Panc1 (cell line): ENCODE measurements around the gene NATD1. TPM values are rescaled to one million over a fixed set of nuclear protein-coding genes. Genes with fewer than 3 reads are reported as not detected.

Source experiments
- ATAC-seq: fragments of 200-7000 bp; cut with Tn5 transposase; 2 replicates; pipeline ENCODE4 v1.9.1; 2020; ENCODE audit warnings: mild to moderate bottlenecking, moderate library complexity
- BruUV-seq: library from RNA; stranded (reverse); fragments of 400-500 nt; replicated peaks from 2 replicates; lab custom pipeline; 2021; lab: Mats Ljungman, UMichigan
- CTCF ChIA-PET: fragments of 300-600 bp; sonication (Branson Sonifier 250); formaldehyde crosslinking; loops from one replicate; lab custom pipeline; 2022; ENCODE audit warnings: antibody characterized with exemption; lab: Charles Lee
- POLR2A ChIA-PET: fragments of 300-600 bp; sonication (Branson Sonifier 250); formaldehyde crosslinking; loops from one replicate; lab custom pipeline; 2022; ENCODE audit warnings: antibody characterized with exemption; lab: Charles Lee
- DNase-seq: peaks from one replicate; pipeline ENCODE4 v3.0.0-alpha.2; 2010; ENCODE audit warnings: low read depth, low spot score
- H3K27ac ChIP-seq: 2 replicates; pipeline ENCODE4 v1.5.1; 2011; ENCODE audit warnings: mild to moderate bottlenecking, low read length, inconsistent platforms
- H3K27me3 ChIP-seq: fragments of 200-500 bp; sonication (Bioruptor generic); 2 replicates; pipeline ENCODE4 v1.6.0; 2014; ENCODE audit warnings: low read length, inconsistent platforms; ENCODE audit not compliant: control insufficient read depth, insufficient read depth
- H3K36me3 ChIP-seq: fragments of 200-500 bp; sonication (Bioruptor generic); 2 replicates; pipeline ENCODE4 v1.5.1; 2014; ENCODE audit warnings: inconsistent platforms, mild to moderate bottlenecking, low read length, moderate library complexity; ENCODE audit not compliant: control insufficient read depth, insufficient read depth
- H3K4me1 ChIP-seq: 2 replicates; pipeline ENCODE4 v1.5.1; 2011; ENCODE audit warnings: inconsistent platforms, mild to moderate bottlenecking, low read length, moderate library complexity; ENCODE audit not compliant: control insufficient read depth, insufficient read depth
- H3K4me3 ChIP-seq, 2 experiments: 2 replicates each; pipeline ENCODE4 v1.5.1; 2011 to 2012; ENCODE audit warnings: low read depth in 2 of 2, low read length in 2 of 2, mild to moderate bottlenecking in 2 of 2, inconsistent platforms in 1 of 2, moderate library complexity in 1 of 2
- H3K9me3 ChIP-seq: fragments of 200-500 bp; sonication (Bioruptor generic); 2 replicates; pipeline ENCODE4 v1.5.1; 2014; ENCODE audit warnings: low read depth, mild to moderate bottlenecking, inconsistent platforms, low read length, moderate library complexity; ENCODE audit not compliant: control insufficient read depth, insufficient read depth
- CTCF ChIP-seq: fragments of 450-650 bp; IDR thresholded peaks from 2 replicates; pipeline ENCODE4 v1.5.1; 2017; ENCODE audit warnings: mild to moderate bottlenecking
- POLR2AphosphoS5 ChIP-seq: IDR thresholded peaks from 2 replicates; pipeline ENCODE4 v1.6.1; 2012; ENCODE audit warnings: mild to moderate bottlenecking, low read depth, low read length, moderate library complexity
- REST ChIP-seq, 2 experiments: IDR thresholded peaks; 2 replicates each; pipeline ENCODE4 v1.6.1; 2011 to 2012; ENCODE audit warnings: low read depth in 2 of 2, control low read depth in 1 of 2, low read length in 1 of 2, mild to moderate bottlenecking in 1 of 2, moderate library complexity in 1 of 2; ENCODE audit not compliant: insufficient read depth in 1 of 2
- SIN3A ChIP-seq: IDR thresholded peaks from 2 replicates; pipeline ENCODE4 v1.6.1; 2012; ENCODE audit warnings: low read depth, mild to moderate bottlenecking, low read length, moderate library complexity, borderline replicate concordance; ENCODE audit not compliant: insufficient read depth
- TCF7L2 ChIP-seq: IDR thresholded peaks from 2 replicates; pipeline ENCODE4 v1.6.1; 2011; ENCODE audit warnings: mild to moderate bottlenecking, low read depth, low read length, inconsistent platforms
- in situ Hi-C: cut with HindIII; loops from 2 replicates; pipeline ENCODE4 v1.10.0; 2016; ENCODE audit warnings: low sequenced_read_pairs, low pct_unique_long_range_greater_than_20kb
- intact Hi-C: fragments of 100-400 bp; cut with micrococcal nuclease; formaldehyde crosslinking; loops from one replicate; pipeline ENCODE4 v1.10.0; 2022; ENCODE audit not compliant: unreplicated experiment
- total RNA-seq: library from RNA; stranded (reverse); gene quantifications from one replicate; pipeline ENCODE4 v1.2.1, GENCODE V29; 2021; ENCODE audit not compliant: unreplicated experiment

NATD1 gene
- total RNA-seq, 1 experiment from 2014 or later: 2.8 TPM

GRCh38 chr17:21199856-21200255, 53.4 kb downstream of the NATD1 start:
- DNase-seq (no peak), ATAC-seq (no peak)
- BruUV-seq: no TSS peak
- CTCF ChIA-PET: no interaction called here
- Histone ChIP-seq H3K4me1 (no peaks in the 10 kb centered on the region), H3K4me3 (no peak overlapping the region), H3K36me3 (no peaks in the 10 kb centered on the region; the same call in none of the 2 replicates), H3K9me3 (no peaks in the 10 kb centered on the region), H3K27me3 (no peaks in the 10 kb centered on the region), H3K27ac (no peak overlapping the region)
- TF ChIP-seq TCF7L2 (no peak), POLR2AphosphoS5 (no peak), SIN3A (no peak), REST (IDR thresholded peaks at IDR 0.05; ENCODE audit: insufficient read depth in 1 of 2, low read depth in 2 of 2, low read length in 1 of 2) (no peak), CTCF (no peak)
- in situ Hi-C loops (no loop called here), intact Hi-C loops (no loop called here)
- POLR2A ChIA-PET: no interaction called here

GRCh38 chr17:21199311-21199710, 53.9 kb downstream of the NATD1 start:
- ChIA-PET POLR2A (no interaction called here), CTCF (no interaction called here)
- Histone ChIP-seq H3K27ac (no peak overlapping the region), H3K4me3 (no peak overlapping the region), H3K9me3 (no peaks in the 10 kb centered on the region), H3K27me3 (no peaks in the 10 kb centered on the region), H3K4me1 (no peaks in the 10 kb centered on the region), H3K36me3 (no peaks in the 10 kb centered on the region; the same call in none of the 2 replicates)
- TF ChIP-seq REST (IDR thresholded peaks at IDR 0.05; ENCODE audit: insufficient read depth in 1 of 2, low read depth in 2 of 2, low read length in 1 of 2): no peak
- TF ChIP-seq POLR2AphosphoS5: no peak
- TF ChIP-seq SIN3A: no peak
- no peak for TF ChIP-seq CTCF
- no peak for TF ChIP-seq TCF7L2
- in situ Hi-C loops (no loop called here), intact Hi-C loops (no loop called here)
- BruUV-seq: no TSS peak
- DNase-seq: no peak
- ATAC-seq: no peak
